ENCODE measurements around the gene HNF1B. TPM values are rescaled to one million over a fixed set of nuclear protein-coding genes. Genes with fewer than 3 reads are reported as not detected.

Gene HNF1B
- total RNA-seq, 4 donors from 2014 or later = not detected

- H3K4me3 ChIP-seq (ENCODE audit: low read depth, poor library complexity, severe bottlenecking) = no peak overlapping the region
- no peak for TF ChIP-seq POLR2A (IDR thresholded peaks at IDR 0.05)
- no peak for TF ChIP-seq CTCF (IDR thresholded peaks at IDR 0.05)
- intact Hi-C loops (cut with DNase I; ENCODE audit: low total_unique reads) = no loop called here
- no peak for DNase-seq (ENCODE audit: low spot score in 2 of 2)
- 92 to 95% methylated on average over 4 of the region's 4 CpGs for WGBS, 2 donors
These were observed 10.6 kb upstream of the HNF1B start for GRCh38 chr17:37755455-37755854.

- H3K4me3 ChIP-seq (ENCODE audit: low read depth, poor library complexity, severe bottlenecking) = no peak overlapping the region
- TF ChIP-seq CTCF (IDR thresholded peaks at IDR 0.05) (no peak), POLR2A (IDR thresholded peaks at IDR 0.05) (no peak)
- no peak for DNase-seq (ENCODE audit: low spot score in 2 of 2)
- WGBS, 2 donors = 88 to 89% methylated on average over 5 of the region's 5 CpGs
- intact Hi-C loops (cut with DNase I; ENCODE audit: low total_unique reads) = no loop called here
These were observed 9.5 kb upstream of the HNF1B start for GRCh38 chr17:37754363-37754762.

GRCh38 chr17:37752482-37752881 lies 7.6 kb upstream of the HNF1B start:
- intact Hi-C loops (cut with DNase I; ENCODE audit: low total_unique reads) = no loop called here
- no peak for TF ChIP-seq POLR2A (IDR thresholded peaks at IDR 0.05)
- TF ChIP-seq CTCF (IDR thresholded peaks at IDR 0.05) = no peak
- DNase-seq (ENCODE audit: low spot score in 2 of 2) = no peak
- 59 to 66% methylated on average over 5 of the region's 5 CpGs for WGBS, 2 donors
- no peak overlapping the region for H3K4me3 ChIP-seq (ENCODE audit: low read depth, poor library complexity, severe bottlenecking)

- no peak for TF ChIP-seq CTCF (IDR thresholded peaks at IDR 0.05)
- no peak for TF ChIP-seq POLR2A (IDR thresholded peaks at IDR 0.05)
- WGBS, 2 donors = 72 to 74% methylated on average over 10 of the region's 10 CpGs
- no peak for DNase-seq (ENCODE audit: low spot score in 2 of 2)
- H3K4me3 ChIP-seq (ENCODE audit: low read depth, poor library complexity, severe bottlenecking) = no peak overlapping the region
- intact Hi-C loops (cut with DNase I; ENCODE audit: low total_unique reads) = no loop called here
These were observed 6.1 kb upstream of the HNF1B start for GRCh38 chr17:37750768-37751475.

GRCh38 chr17:37750292-37750691 lies 5.4 kb upstream of the HNF1B start:
- H3K4me3 ChIP-seq (ENCODE audit: low read depth, poor library complexity, severe bottlenecking) = no peak overlapping the region
- TF ChIP-seq POLR2A (IDR thresholded peaks at IDR 0.05) (no peak), CTCF (IDR thresholded peaks at IDR 0.05) (no peak)
- no peak for DNase-seq (ENCODE audit: low spot score in 2 of 2)
- intact Hi-C loops (cut with DNase I; ENCODE audit: low total_unique reads) = no loop called here
- WGBS, 2 donors = 78 to 81% methylated on average over 5 of the region's 5 CpGs

GRCh38 chr17:37747222-37747621 lies 2.4 kb upstream of the HNF1B start:
- 74 to 79% methylated on average over 2 of the region's 2 CpGs for WGBS, 2 donors

More at GRCh38 chr17:37747222-37747621, 2.4 kb upstream of the HNF1B start:
- no peak overlapping the region for H3K4me3 ChIP-seq (ENCODE audit: low read depth, poor library complexity, severe bottlenecking)
- DNase-seq (ENCODE audit: low spot score in 2 of 2) = no peak
- intact Hi-C loops (cut with DNase I; ENCODE audit: low total_unique reads) = no loop called here
- no peak for TF ChIP-seq POLR2A (IDR thresholded peaks at IDR 0.05)
- TF ChIP-seq CTCF (IDR thresholded peaks at IDR 0.05) = no peak

Measured in lower leg skin (tissue), 4 donors.